Skeletal muscle tissue (tissue), 4 donors: ENCODE results near the gene LGALSL. TPM values are rescaled to one million over a fixed set of nuclear protein-coding genes. Genes with fewer than 3 reads are reported as not detected.

Source experiments
- H3K27ac ChIP-seq: one replicate; pipeline ENCODE4 v1.7.0; 2013; ENCODE audit warnings: mild to moderate bottlenecking, low read depth, low read length, inconsistent platforms
- H3K27me3 ChIP-seq, 3 donors: one replicate each; pipeline ENCODE4 v1.7.0; 2013; ENCODE audit warnings: low read length in 3 of 3; ENCODE audit not compliant: control insufficient read depth in 3 of 3, insufficient read depth in 3 of 3
- H3K36me3 ChIP-seq, 3 donors: one replicate each; pipeline ENCODE4 v1.7.0; 2013; ENCODE audit warnings: low read length in 3 of 3; ENCODE audit not compliant: control insufficient read depth in 3 of 3, insufficient read depth in 3 of 3
- H3K4me1 ChIP-seq, 3 donors: one replicate each; pipeline ENCODE4 v1.7.0; 2013; ENCODE audit warnings: low read length in 3 of 3, mild to moderate bottlenecking in 3 of 3; ENCODE audit not compliant: control insufficient read depth in 3 of 3, insufficient read depth in 3 of 3
- H3K4me3 ChIP-seq, 3 donors: one replicate each; pipeline ENCODE4 v1.7.0; 2013; ENCODE audit warnings: low read length in 3 of 3
- H3K9ac ChIP-seq, 3 donors: one replicate each; pipeline ENCODE4 v1.7.0; 2013; ENCODE audit warnings: low read length in 3 of 3, mild to moderate bottlenecking in 3 of 3, moderate library complexity in 2 of 3, low read depth in 1 of 3
- H3K9me3 ChIP-seq, 3 donors: one replicate each; pipeline ENCODE4 v1.7.0; 2013; ENCODE audit warnings: low read length in 3 of 3; ENCODE audit not compliant: control insufficient read depth in 3 of 3
- total RNA-seq: library from RNA; depleted of rRNA; stranded (reverse); fragments of >200 nt; gene quantifications from one replicate; pipeline ENCODE4 v1.2.3, GENCODE V29; 2014
- donor health status: Osteomylitis.

Gene LGALSL
- total RNA-seq, 1 donor from 2014 or later = 11.5 TPM

- Histone ChIP-seq H3K9me3 (no peaks in the 10 kb centered on the region), H3K27ac (peak overlapping the region; percentile 65), H3K36me3 (no peaks in the 10 kb centered on the region)
Observed at GRCh38 chr2:64419596-64420165, 34.3 kb upstream of the LGALSL start.

GRCh38 chr2:64420677-64421076, 33.3 kb upstream of the LGALSL start:
- H3K9ac ChIP-seq = peak overlapping the region in 1 of 3 donors; percentile 34
- no peaks in the 10 kb centered on the region for H3K9me3 ChIP-seq
- H3K4me1 ChIP-seq = peaks cover 42 to 60% (median 59%) of the 10 kb centered on the region in 3 donors
- no peak overlapping the region for H3K4me3 ChIP-seq
- peak overlapping the region; percentile 65 for H3K27ac ChIP-seq
- no peaks in the 10 kb centered on the region for H3K36me3 ChIP-seq
- H3K27me3 ChIP-seq = no peaks in the 10 kb centered on the region

More at GRCh38 chr2:64419596-64420165, 34.3 kb upstream of the LGALSL start:
- H3K27me3 ChIP-seq = no peaks in the 10 kb centered on the region
- H3K9ac ChIP-seq = peak overlapping the region in 2 of 3 donors; percentile 4 to 27
- no peak overlapping the region for H3K4me3 ChIP-seq
- H3K4me1 ChIP-seq = peaks cover 42 to 58% (median 58%) of the 10 kb centered on the region in 3 donors

- Histone ChIP-seq H3K9ac (peak overlapping the region in 1 of 3 donors; percentile 23), H3K27me3 (no peaks in the 10 kb centered on the region), H3K4me3 (peak overlapping the region in 1 of 3 donors; percentile 27), H3K27ac (peak overlapping the region; percentile 65), H3K4me1 (peaks cover 47 to 61% (median 60%) of the 10 kb centered on the region in 3 donors), H3K9me3 (no peaks in the 10 kb centered on the region), H3K36me3 (no peaks in the 10 kb centered on the region)
Observed at GRCh38 chr2:64421201-64421600, 32.8 kb upstream of the LGALSL start.

- Histone ChIP-seq H3K27ac (peak overlapping the region; percentile 65), H3K36me3 (no peaks in the 10 kb centered on the region), H3K9ac (no peak overlapping the region), H3K4me3 (no peak overlapping the region), H3K27me3 (no peaks in the 10 kb centered on the region), H3K4me1 (peaks cover 50 to 65% (median 54%) of the 10 kb centered on the region in 3 donors), H3K9me3 (no peaks in the 10 kb centered on the region)
Observed at GRCh38 chr2:64422466-64422865, 31.5 kb upstream of the LGALSL start.

- H3K27ac ChIP-seq = no peak overlapping the region
- H3K4me3 ChIP-seq = no peak overlapping the region
- H3K27me3 ChIP-seq = no peaks in the 10 kb centered on the region
- H3K36me3 ChIP-seq = no peaks in the 10 kb centered on the region
- H3K4me1 ChIP-seq = peaks cover 50 to 62% (median 54%) of the 10 kb centered on the region in 3 donors
- H3K9ac ChIP-seq = no peak overlapping the region
- H3K9me3 ChIP-seq = no peaks in the 10 kb centered on the region
Observed at GRCh38 chr2:64423303-64423702, 30.7 kb upstream of the LGALSL start.

- no peak overlapping the region for H3K9ac ChIP-seq
- no peak overlapping the region for H3K27ac ChIP-seq
- H3K9me3 ChIP-seq = no peaks in the 10 kb centered on the region
- no peaks in the 10 kb centered on the region for H3K36me3 ChIP-seq
- H3K27me3 ChIP-seq = no peaks in the 10 kb centered on the region
- H3K4me3 ChIP-seq = no peak overlapping the region
- H3K4me1 ChIP-seq = peaks cover 50 to 56% (median 50%) of the 10 kb centered on the region in 3 donors
Observed at GRCh38 chr2:64424416-64424987, 29.5 kb upstream of the LGALSL start.

- Histone ChIP-seq H3K4me3 (no peak overlapping the region), H3K9me3 (no peaks in the 10 kb centered on the region), H3K27me3 (no peaks in the 10 kb centered on the region), H3K4me1 (peaks cover 31 to 38% (median 32%) of the 10 kb centered on the region in 3 donors), H3K27ac (no peak overlapping the region), H3K36me3 (no peaks in the 10 kb centered on the region), H3K9ac (no peak overlapping the region)
Observed at GRCh38 chr2:64426183-64426952, 27.6 kb upstream of the LGALSL start.

- Histone ChIP-seq H3K9ac (no peak overlapping the region), H3K27me3 (no peaks in the 10 kb centered on the region), H3K4me1 (peaks cover 0 to 5% (median 4%) of the 10 kb centered on the region in 3 donors), H3K36me3 (no peaks in the 10 kb centered on the region), H3K4me3 (no peak overlapping the region), H3K9me3 (no peaks in the 10 kb centered on the region), H3K27ac (no peak overlapping the region)
Observed at GRCh38 chr2:64434039-64434657, 19.8 kb upstream of the LGALSL start.

- peaks cover 12 to 18% (median 15%) of the 10 kb centered on the region in 3 donors for H3K4me1 ChIP-seq
- H3K27ac ChIP-seq = no peak overlapping the region
- H3K9ac ChIP-seq = no peak overlapping the region
- no peaks in the 10 kb centered on the region for H3K9me3 ChIP-seq
- no peaks in the 10 kb centered on the region for H3K36me3 ChIP-seq
- no peaks in the 10 kb centered on the region for H3K27me3 ChIP-seq
- H3K4me3 ChIP-seq = no peak overlapping the region
Observed at GRCh38 chr2:64437883-64438282, 16.1 kb upstream of the LGALSL start.
